Cardiac fibroblast (primary cell): ENCODE results near the gene VPS45.
"Not testable (repeated sequence)": the region's sequence is repeated elsewhere in the genome, so short reads cannot be mapped to it uniquely, and the experiment has no call there.

ENCODE experiments used
- DNase-seq, 2 donors: peaks; one replicate each; pipeline versions ENCODE4 v3.0.0 to v3.0.0-alpha.2; 2010; ENCODE audit warnings: low read depth in 2 of 2
- H3K4me3 ChIP-seq, 2 donors: replicated peaks in 1 of 2; 1 replicate in 1 of 2; 2 replicates in 1 of 2; pipeline ENCODE4 v1.5.1; 2011; ENCODE audit warnings: low read depth in 2 of 2, low read length in 2 of 2, mild to moderate bottlenecking in 2 of 2, moderate library complexity in 1 of 2
- TF ChIP-seq, protein P1 (sequence below): IDR thresholded peaks from one replicate; pipeline ENCODE4 v1.5.1; 2011; ENCODE audit warnings: low read depth, mild to moderate bottlenecking, low read length, inconsistent platforms

VPS45 gene

DNA sequence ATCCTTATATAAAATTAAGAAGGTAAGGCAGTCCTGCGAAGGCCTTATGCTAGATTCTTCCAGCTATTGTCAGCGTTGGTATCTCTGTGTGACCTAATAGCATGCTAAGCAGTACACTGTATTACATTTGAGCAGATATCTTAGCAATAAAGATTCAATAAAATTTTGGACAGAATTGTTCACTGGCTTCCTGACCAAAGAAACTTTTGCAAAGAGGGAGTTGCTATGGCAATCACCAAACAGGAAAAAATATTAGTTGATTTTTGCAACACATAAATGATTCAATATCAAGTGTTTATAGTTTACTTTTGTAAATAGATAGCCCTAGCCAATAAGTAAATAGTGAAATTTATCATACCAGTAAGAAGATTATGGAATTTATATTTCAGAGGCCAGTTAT is 51.1 kb downstream of the VPS45 start:
- no peak overlapping the region for H3K4me3 ChIP-seq
- TF ChIP-seq, protein P1, sequence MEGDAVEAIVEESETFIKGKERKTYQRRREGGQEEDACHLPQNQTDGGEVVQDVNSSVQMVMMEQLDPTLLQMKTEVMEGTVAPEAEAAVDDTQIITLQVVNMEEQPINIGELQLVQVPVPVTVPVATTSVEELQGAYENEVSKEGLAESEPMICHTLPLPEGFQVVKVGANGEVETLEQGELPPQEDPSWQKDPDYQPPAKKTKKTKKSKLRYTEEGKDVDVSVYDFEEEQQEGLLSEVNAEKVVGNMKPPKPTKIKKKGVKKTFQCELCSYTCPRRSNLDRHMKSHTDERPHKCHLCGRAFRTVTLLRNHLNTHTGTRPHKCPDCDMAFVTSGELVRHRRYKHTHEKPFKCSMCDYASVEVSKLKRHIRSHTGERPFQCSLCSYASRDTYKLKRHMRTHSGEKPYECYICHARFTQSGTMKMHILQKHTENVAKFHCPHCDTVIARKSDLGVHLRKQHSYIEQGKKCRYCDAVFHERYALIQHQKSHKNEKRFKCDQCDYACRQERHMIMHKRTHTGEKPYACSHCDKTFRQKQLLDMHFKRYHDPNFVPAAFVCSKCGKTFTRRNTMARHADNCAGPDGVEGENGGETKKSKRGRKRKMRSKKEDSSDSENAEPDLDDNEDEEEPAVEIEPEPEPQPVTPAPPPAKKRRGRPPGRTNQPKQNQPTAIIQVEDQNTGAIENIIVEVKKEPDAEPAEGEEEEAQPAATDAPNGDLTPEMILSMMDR, result no peak
- DNase-seq, result peak; percentile 9 to 14

DNA sequence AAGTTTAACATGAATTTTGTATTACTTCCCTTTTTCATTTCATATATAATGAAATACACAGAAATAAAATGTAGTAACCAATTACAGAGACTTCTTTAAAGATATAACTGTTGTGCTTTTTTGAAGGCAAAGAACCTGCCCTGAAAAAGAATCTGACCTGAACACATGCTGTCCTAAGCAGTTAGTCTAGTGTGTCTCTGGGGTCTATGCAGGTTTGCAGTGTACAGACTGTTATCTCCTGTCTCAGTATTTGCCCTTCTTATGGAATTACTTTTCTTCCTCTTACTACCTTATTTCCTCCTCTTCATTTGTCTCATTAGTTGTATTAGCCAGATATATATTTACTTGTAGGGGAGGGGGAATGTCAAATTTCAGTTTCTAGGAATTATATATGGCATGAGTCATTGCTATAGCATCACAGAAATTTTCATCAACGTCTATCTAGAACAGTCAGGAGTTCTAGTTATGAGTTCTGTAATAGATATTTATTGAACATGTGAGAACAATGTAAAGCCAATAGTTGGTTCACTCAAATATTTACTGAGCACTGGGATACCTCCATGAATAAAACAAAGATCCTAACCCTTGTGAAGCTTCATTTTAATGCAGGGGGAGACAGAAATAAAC is 53.8 kb downstream of the VPS45 start:
- DNase-seq, result peak in 1 of 2 donors; percentile 10
- no peak overlapping the region for H3K4me3 ChIP-seq
- TF ChIP-seq, protein P1, result no peak

DNA sequence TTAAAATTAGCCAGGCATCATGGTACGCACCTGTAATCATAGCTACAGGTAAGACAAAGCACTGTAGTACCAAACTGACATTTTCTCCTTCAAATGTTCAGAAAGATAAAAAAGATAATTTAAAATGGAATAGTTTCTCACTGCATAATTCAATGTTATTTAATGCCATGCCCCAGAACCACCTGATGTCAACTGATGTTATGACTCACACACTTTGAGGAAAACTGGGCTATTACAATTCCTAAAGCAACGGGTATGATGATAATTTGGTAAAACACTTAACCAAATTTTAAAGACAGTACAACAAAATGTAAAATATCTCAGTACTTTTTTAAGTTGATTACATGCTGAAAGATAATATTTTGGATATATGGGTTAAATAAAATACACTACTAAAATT is 59.2 kb downstream of the VPS45 start:
- TF ChIP-seq, protein P1, result no peak
- DNase-seq, result no peak
- no peak overlapping the region for H3K4me3 ChIP-seq

DNA sequence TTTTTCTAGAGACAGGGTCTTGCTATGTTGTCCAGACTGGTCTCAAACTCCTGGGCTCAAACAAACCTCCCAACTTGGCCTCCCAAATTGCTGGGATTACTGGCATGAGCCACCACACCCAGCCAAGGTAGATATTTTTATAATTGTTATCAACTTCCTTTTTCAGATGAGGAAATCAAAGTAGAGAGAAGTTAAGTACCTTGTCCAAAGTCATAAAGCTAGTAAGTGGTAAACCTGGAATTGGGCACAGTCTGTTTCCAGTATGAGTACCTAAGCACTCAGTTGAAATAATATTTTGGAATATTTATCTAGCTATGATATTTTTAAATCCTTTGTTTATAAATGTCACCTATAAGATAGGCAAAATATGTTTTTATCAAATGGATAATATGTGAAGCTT is 59.9 kb downstream of the VPS45 start:
- TF ChIP-seq, protein P1, result no peak
- no peak for DNase-seq
- H3K4me3 ChIP-seq, result no peak overlapping the region

DNA sequence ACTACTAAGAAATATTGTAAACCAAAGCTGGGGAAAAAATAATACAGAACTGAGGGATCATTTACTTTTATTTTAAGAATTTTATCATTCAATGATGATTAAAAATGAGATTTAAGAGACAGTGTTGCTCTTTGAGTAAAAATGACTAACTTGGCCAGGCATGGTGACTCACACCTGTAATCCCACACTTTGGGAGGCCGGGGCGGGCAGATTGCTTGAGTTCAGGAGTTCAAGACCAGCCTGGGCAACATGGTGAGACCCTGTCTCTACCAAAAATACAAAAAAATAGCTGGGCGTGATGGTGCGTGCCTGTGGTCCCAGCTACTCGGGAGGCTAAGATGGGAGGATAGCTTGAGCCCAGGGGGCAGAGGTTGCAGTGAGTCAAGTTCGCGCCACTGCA is 60.3 kb downstream of the VPS45 start:
- DNase-seq, result peak in 1 of 2 donors; percentile 40
- TF ChIP-seq, protein P1, result no peak
- no peak overlapping the region for H3K4me3 ChIP-seq

DNA sequence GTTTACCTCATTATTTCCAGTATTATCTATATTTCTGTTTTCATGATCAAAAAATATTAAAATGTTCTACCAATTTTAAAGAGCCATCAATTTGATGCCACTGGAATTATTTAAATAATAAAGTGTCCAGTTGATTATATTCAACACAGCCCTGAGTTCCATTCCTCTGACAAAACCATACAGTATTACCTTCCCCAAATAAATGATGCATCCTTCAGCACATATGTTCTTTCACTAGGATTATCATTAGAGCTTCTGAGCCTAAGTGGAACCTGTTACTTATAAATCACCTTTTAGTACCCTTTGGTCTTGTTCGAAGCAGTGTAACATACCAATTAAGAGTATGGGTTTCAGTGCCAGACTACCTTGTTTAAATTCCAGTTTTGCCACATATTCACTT is 64.8 kb downstream of the VPS45 start:
- H3K4me3 ChIP-seq, result no peak overlapping the region
- TF ChIP-seq, protein P1, result no peak
- DNase-seq, result no peak

DNA sequence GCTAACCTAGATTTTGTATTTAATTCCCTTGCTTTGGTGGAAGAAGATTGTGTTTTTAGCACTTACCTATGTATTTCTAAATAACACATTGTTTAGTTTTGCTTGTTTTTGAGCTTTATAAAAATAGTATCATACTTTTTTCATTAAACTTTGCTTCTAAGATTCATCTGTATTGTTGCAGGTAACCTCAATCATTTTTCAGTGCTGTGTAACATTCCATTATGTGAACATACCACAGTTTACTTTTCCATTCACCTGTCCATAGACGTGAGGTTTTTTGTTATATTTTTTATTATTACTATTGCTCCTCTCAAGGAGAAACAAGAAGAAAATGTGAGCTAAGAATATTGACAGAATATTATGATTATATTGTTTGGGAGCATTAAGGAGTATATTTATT is 67.0 kb downstream of the VPS45 start:
- H3K4me3 ChIP-seq, result no peak overlapping the region
- TF ChIP-seq, protein P1, result no peak
- DNase-seq, result no peak

DNA sequence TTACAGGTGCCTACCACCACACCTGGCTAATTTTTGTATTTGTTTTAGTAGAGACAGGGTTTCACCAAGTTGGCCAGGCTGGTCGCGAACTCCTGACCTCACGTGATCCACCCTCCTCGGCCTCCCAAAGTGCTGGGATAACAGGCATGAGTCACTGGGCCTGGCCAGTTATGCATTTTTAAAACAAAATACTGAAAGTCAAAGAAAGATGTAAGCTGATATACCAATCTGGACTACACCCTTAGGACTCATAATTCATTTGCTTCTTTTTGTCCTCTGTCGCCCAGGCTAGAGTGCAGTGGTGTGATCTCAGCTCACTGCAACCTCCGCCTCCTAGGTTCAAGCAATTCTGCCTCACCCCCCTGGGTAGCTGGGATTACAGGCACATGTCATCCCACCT is 67.8 kb downstream of the VPS45 start:
- DNase-seq, result peak in 1 of 2 donors; percentile 51
- not testable (repeated sequence) for H3K4me3 ChIP-seq
